HG03064 (cell line): ENCODE data around the gene APOC3.
"Not testable (repeated sequence)": the region's sequence is repeated elsewhere in the genome, so short reads cannot be mapped to it uniquely, and the experiment has no call there.

Experiments used
- ATAC-seq: cut with Tn5 transposase; IDR thresholded peaks from one replicate; pipeline ENCODE4 v1.9.1; 2021; ENCODE audit warnings: low read depth; ENCODE audit not compliant: unreplicated experiment

Gene APOC3

DNA sequence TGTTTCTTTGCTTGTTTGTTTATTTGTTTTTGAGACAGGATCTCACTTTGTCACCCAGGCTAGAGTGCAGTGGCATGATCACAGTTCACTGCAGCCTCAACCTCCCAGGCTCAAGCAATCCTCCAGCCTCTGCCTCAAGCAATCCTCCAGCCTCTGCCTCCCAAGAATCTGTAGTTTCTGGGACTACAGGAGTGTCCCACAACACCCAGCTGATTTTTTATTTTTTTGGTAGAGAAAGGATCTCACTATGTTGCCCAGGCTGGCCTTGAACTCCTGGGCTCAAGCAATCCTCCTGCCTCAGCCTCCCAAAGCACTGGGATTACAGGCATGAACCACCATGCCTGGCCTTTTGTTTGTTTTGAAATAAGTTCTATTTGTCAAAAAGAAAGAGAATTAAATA lies 28.0 kb upstream of the APOC3 start:
- not testable (repeated sequence) for ATAC-seq

DNA sequence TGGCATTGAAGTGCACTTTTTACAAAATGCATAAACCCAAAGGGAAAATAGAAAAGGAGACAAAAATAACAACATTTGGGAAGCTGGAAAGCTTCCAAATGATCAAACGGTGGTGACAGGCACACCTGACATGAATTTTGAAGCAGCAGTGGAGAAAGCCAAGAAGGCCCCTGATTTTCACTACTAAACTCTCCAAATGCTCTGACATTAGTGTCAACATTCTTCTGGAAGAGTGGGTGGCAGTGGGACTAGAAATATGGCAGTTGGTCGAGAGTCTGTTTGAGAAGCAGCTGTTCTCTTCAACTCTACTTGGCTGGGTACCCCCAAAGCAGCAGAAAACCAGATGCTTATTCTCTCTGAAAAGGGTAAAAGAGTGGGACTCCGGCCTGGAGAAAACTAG lies 25.7 kb upstream of the APOC3 start:
- no peak for ATAC-seq

GRCh38 chr11:116807601-116808261 lies 22.0 kb upstream of the APOC3 start:
- no peak for ATAC-seq

GRCh38 chr11:116808262-116809175 lies 21.2 kb upstream of the APOC3 start:
- no peak for ATAC-seq

DNA sequence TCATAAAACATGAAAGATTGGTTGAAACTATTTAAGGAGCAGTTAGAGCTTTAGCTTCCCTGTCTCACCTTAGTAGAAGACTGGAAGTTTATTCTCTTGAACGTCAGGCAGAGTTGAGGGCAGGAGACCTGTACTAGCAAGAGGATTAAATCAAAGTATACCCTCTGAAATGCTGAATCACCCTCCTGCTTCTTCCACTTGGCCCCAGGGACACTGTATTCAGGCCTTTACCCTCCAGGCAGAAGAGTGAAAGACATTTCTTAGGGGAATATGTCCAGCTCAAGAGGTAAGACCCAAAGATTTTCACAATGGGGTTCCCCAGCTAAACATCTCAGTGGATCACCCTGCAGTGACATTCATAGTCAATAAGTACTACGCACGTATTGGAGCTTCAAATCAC lies 18.5 kb upstream of the APOC3 start:
- ATAC-seq, result no peak

GRCh38 chr11:116812109-116812508 lies 17.6 kb upstream of the APOC3 start:
- no peak for ATAC-seq

DNA sequence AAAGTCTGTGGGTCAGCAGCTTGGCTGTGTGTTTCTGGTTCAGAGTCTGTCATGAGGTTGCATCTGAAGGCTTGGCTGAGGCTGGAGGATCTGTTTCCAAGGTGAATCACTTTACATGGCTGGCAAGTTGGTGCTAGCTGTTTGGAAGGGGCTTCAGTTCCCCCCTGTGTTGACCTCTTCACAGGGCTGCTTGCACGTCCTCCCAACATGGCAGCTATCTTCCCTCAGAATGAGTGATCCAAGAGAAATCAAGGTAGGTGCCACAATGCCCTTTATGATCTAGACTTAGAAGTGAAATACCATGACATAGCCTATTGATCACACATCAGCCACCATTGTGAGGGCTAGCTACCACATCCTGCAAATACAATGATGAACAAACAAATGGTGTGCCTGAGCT lies 16.5 kb upstream of the APOC3 start:
- ATAC-seq, result no peak

DNA sequence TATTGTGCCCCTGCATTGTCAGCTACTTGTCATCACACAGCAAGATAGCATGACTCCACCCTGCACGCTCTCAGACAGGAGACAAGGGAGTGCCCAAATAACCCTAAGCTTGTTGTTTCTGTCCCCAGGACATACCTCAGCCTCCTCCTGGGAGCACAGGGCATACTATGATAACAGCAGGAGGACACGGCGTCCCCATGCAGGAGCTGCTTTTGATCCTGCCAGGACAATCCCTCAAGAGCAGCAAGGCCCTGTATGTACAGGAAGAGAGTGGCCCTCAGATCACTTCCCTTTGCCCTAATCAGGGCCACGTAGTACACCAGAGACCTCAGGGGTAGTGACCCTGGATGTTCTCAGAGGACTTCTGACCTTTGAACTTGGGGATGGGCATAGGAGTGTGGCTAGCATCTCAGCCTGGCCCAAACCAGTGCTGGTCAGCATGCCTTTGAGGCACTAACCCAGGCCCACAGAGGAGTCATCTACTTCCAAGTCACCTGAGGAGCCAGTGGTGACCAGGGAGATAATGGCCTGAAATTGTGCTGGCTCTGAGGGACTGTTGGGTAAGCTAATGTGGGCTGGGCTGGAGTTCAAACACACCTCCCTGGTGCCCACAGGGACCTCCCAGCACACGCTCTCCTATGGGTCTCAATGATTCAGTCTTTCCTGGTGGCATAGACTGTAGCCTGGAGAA lies 15.8 kb upstream of the APOC3 start:
- ATAC-seq, result no peak

GRCh38 chr11:116814502-116814901 lies 15.2 kb upstream of the APOC3 start:
- ATAC-seq, result no peak

DNA sequence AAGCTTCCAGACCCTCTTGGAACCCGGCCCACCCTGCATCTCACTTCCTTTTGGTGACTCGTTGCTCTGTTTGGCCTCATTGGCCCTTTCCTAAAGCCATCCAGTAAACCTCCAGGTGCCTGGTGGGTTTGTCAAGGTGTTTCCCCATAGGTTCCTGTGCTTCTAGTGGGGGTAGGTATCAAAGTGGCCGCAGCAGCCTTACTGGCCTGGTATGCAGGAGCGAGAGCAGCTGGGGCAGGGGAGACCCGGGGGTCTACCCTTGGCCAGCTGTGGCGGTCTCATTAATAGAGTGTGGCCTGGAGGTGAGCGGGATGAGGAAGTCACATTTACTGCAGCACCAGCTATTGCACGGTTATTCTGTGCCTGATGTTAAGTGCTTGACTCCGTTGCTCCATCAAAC lies 10.7 kb upstream of the APOC3 start:
- ATAC-seq, result no peak

DNA sequence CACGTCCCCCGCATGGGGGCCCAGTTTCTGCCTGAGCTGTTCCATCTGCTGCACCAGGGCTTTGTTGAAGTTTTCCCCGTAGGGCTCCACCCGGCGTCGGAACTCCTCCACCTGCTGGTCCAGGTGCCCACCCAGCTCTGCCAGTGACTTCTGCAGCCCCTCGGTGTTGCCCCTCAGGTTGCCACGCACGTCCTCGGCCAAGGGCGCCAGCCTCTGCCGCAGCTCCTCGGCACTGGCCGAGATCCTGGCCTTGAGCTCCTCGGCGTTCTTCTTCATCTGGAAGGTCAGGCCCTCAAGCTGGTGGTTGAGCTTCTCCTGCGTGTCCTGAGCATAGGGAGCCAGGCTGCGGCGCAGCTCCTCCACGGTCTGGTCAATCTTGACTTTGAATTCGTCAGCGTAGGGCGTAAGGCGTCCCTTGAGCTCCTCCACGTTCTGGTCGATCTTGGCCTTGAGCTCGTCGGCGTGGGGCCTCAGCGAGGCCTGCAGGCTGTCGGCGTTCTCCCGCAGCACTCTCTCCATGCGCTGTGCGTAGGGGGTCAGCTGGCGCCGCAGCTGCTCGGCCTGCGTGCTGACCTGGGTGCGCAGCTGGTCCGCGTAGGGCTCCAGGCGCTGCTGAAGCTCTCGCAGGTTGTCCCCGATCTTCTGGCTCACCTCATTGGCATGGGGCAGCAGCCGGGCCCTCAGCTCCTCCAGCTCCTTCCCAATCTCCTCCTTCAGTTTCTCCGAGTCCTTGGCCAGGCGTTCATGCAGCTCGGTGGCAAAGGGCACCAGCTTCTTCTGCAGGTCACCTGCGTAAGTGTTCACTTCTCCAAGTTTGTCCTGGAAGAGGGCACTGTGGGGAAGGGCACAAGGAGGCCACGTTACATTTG lies 8.4 kb upstream of the APOC3 start:
- ATAC-seq, result no peak

DNA sequence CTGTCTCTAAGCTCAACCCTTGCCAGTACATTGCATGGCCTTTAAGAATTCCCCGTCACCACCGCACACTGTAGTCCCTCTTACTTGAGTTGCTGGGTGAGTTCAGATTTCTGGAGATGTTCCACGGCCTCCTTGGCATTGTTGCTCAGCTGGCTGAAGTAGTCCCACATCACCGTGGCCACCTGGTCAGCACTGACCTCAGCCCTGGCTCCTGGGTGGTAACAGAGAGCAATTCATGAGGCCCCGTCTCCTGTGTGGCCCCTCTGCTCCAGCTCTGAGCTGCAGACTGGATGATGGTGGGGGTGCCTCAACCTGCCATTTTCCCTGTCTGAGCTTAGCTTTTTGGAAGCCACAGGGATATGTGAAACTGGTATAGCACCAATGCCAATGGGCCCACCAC lies 7.1 kb upstream of the APOC3 start:
- no peak for ATAC-seq

GRCh38 chr11:116823031-116823843 lies 6.5 kb upstream of the APOC3 start, which contains the start of gene APOA4:
TSS of gene APOA4 (minus strand) at chr11:116823304. CDS start at chr11:116823191, 113 bp downstream.
- ATAC-seq, result no peak

- no peak for ATAC-seq
Measured at GRCh38 chr11:116825434-116825833, 4.3 kb upstream of the APOC3 start.

DNA sequence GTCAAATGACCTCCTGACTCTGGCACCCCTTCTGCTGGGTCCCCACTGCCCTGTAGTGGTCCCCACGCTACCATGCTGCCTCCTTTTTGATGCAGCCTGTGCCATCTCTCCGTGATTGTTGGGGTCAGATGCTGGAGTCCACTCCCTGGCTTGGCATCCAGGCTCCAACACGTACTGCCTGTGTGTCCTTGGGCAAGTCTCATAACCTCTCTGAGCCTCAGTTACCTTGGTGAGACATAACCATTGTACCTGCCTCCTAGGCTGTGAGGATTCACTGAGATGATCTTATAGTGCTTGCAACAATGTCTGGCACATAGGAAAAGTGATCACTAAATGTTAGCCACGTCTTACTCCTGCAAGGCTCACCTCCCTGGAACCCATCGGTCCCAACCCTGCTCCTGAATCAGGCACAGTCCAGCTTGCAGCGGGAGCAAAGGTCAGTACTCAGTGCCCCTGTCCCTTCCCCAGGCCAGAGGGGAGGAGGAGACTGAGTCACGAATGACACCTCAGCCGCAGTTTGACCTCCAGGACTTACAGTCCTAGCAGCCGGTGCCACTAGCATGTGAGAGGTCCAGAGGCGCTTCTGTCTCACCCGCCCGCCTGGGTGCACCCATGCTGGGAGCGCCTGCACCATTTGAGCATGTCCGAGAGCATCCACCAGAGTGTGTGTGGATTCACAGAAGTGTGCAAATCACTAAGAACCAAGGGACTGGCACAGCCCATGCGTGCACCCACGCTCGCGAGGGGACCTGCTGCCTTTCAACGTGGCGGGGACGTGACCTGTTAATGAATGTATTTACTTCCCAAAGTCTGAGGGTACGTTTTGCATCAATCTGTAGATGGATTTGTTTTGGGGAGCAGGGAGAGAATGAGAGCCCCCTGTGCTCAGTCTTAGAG lies 3.6 kb upstream of the APOC3 start:
- ATAC-seq, result no peak

- no peak for ATAC-seq
Measured at GRCh38 chr11:116826751-116827431, 2.8 kb upstream of the APOC3 start.

- ATAC-seq, result no peak
Measured at GRCh38 chr11:116827461-116827860, 2.2 kb upstream of the APOC3 start.
